ENCODE data around the gene ATP8A1. TPM values are rescaled to one million over a fixed set of nuclear protein-coding genes. Genes with fewer than 3 reads are reported as not detected.
A peak's percentile ranks its signal among the peaks of the same experiment; 100 is the strongest.

ATP8A1 gene
- total and polyA plus RNA-seq, 8 donors = 21.5 to 60.9 (median 36.6) TPM

DNA sequence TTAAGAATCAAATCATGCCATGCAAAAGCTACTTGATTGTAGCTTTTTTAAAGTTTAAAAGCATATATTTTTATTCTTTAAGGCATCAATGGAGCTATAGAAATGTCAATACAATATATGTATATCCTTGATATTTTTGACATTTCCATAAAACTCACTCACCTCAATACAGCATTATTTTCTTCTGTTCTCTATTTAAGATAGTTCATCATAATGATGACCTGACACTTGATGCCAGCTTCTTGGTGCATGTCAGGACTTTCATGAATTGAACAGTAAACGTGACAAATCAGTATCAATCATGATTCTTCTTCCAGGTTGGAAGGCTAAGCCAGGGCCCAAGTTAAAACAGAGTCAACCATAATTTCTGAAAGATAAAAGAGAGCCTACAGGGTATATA lies 33.6 kb upstream of the ATP8A1 start:
- no peaks in the 10 kb centered on the region for H3K4me1 ChIP-seq
- intact Hi-C loops (cut with DNase I) = no loop called here
- no peak overlapping the region for H3K27ac ChIP-seq
- no peaks in the 10 kb centered on the region for H3K36me3 ChIP-seq
- DNase-seq (no peak), ATAC-seq (no peak)
- H3K9me3 ChIP-seq = no peaks in the 10 kb centered on the region
- no peak overlapping the region for H3K4me3 ChIP-seq
- TF ChIP-seq, protein P1, sequence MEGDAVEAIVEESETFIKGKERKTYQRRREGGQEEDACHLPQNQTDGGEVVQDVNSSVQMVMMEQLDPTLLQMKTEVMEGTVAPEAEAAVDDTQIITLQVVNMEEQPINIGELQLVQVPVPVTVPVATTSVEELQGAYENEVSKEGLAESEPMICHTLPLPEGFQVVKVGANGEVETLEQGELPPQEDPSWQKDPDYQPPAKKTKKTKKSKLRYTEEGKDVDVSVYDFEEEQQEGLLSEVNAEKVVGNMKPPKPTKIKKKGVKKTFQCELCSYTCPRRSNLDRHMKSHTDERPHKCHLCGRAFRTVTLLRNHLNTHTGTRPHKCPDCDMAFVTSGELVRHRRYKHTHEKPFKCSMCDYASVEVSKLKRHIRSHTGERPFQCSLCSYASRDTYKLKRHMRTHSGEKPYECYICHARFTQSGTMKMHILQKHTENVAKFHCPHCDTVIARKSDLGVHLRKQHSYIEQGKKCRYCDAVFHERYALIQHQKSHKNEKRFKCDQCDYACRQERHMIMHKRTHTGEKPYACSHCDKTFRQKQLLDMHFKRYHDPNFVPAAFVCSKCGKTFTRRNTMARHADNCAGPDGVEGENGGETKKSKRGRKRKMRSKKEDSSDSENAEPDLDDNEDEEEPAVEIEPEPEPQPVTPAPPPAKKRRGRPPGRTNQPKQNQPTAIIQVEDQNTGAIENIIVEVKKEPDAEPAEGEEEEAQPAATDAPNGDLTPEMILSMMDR (IDR thresholded peaks at IDR 0.05) = no peak
- no peaks in the 10 kb centered on the region for H3K27me3 ChIP-seq

GRCh38 chr4:42683393-42683792 lies 26.5 kb upstream of the ATP8A1 start:
- intact Hi-C loops (cut with DNase I) = no loop called here
- TF ChIP-seq, protein P1 (IDR thresholded peaks at IDR 0.05) = no peak
- no peak overlapping the region for H3K27ac ChIP-seq

GRCh38 chr4:42678512-42678911 lies 21.6 kb upstream of the ATP8A1 start:
- DNase-seq (no peak), ATAC-seq (no peak)
- intact Hi-C loops (cut with DNase I) = no loop called here
- TF ChIP-seq, protein P1 (IDR thresholded peaks at IDR 0.05) = no peak
- Histone ChIP-seq H3K36me3 (no peaks in the 10 kb centered on the region), H3K9me3 (no peaks in the 10 kb centered on the region), H3K27ac (no peak overlapping the region), H3K4me1 (no peaks in the 10 kb centered on the region), H3K4me3 (no peak overlapping the region), H3K27me3 (no peaks in the 10 kb centered on the region)

More at GRCh38 chr4:42683393-42683792, 26.5 kb upstream of the ATP8A1 start:
- ATAC-seq = no peak
- H3K36me3 ChIP-seq = no peaks in the 10 kb centered on the region
- H3K9me3 ChIP-seq = no peaks in the 10 kb centered on the region
- no peaks in the 10 kb centered on the region for H3K4me1 ChIP-seq
- DNase-seq = no peak
- H3K4me3 ChIP-seq = no peak overlapping the region
- H3K27me3 ChIP-seq = no peaks in the 10 kb centered on the region

DNA sequence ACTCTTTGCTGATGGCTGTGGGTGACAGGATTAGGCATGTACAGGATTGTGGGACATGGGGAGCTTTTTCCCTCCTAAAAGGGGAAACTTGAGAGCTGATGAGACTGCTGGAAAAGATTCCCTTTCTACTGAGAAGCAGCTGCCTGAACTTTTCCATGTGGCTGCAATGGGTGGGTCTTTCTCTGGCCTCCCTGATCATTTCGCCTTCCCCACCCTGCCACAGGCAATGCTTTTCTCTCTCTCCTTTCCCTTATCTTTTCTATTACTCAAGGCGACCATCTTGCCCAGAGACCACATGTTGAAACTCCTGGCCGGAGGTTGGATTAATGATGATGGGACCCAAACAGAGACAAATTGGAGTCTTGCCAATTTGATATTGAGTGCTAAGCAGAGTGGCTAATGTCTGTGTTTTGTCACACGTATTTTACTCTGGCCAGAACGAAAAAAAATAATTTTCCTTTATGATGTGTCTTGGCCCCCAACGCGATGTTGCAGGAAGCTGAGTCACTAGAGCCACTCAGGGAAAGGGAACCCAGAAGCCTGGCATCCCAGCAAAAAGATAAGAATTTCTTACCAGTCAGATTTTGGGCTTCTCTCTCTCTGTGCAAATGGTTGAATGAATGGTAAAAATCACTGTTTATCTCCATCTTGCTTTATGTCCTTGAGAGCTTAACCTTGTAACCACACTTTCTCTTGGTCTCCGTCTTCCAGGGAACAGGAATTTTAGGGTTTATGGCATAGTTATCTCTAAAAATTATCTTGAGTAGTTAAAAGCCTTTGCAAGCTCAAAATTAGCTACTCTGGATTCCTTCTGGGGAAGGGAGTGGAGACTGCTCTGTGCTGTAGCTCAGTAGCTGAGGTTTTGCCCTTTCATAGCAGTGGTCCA lies 19.4 kb upstream of the ATP8A1 start:
- Histone ChIP-seq H3K9me3 (no peaks in the 10 kb centered on the region), H3K4me1 (peaks cover 0 to 13% of the 10 kb centered on the region in 2 donors), H3K4me3 (no peak overlapping the region), H3K27ac (no peak overlapping the region), H3K27me3 (no peaks in the 10 kb centered on the region), H3K36me3 (no peaks in the 10 kb centered on the region)
- intact Hi-C loops (cut with DNase I) = no loop called here
- ATAC-seq (no peak), DNase-seq (peak in 1 of 4 donors; percentile 46)
- TF ChIP-seq, protein P1 (IDR thresholded peaks at IDR 0.05) = no peak

- DNase-seq (peak in 2 of 4 donors; percentile 68 to 72), ATAC-seq (peak; percentile 99)
- Histone ChIP-seq H3K27me3 (no peaks in the 10 kb centered on the region), H3K4me3 (no peak overlapping the region), H3K27ac (peak overlapping the region; percentile 38 to 47), H3K36me3 (no peaks in the 10 kb centered on the region), H3K9me3 (no peaks in the 10 kb centered on the region), H3K4me1 (peaks cover 0 to 16% of the 10 kb centered on the region in 2 donors)
- TF ChIP-seq, protein P1 (IDR thresholded peaks at IDR 0.05) = no peak
- intact Hi-C loops (cut with DNase I) = no loop called here
Measured at GRCh38 chr4:42673082-42673425, 16.1 kb upstream of the ATP8A1 start.
